NT2/D1 (cell line): ENCODE results near the gene ATG4C.

Experiments used
- DNase-seq: peaks from one replicate; pipeline ENCODE4 v3.0.0-alpha.2; 2011; ENCODE audit warnings: low read depth, low spot score
- H3K27me3 ChIP-seq: 2 replicates; pipeline ENCODE4 v1.6.0; 2011; ENCODE audit warnings: mild to moderate bottlenecking; ENCODE audit not compliant: insufficient read length, insufficient read depth
- H3K36me3 ChIP-seq: 2 replicates; pipeline ENCODE4 v1.6.1; 2011; ENCODE audit warnings: mild to moderate bottlenecking, low read length, mixed read lengths; ENCODE audit not compliant: insufficient read depth, insufficient read length
- H3K4me1 ChIP-seq: 2 replicates; pipeline ENCODE4 v1.5.1; 2011; ENCODE audit not compliant: insufficient read depth, insufficient read length
- H3K4me3 ChIP-seq: 2 replicates; pipeline ENCODE4 v1.5.1; 2011; ENCODE audit warnings: low read depth; ENCODE audit not compliant: insufficient read length
- H3K9ac ChIP-seq: 2 replicates; pipeline ENCODE4 v1.6.0; 2011; ENCODE audit warnings: low read depth; ENCODE audit not compliant: insufficient read length
- H3K9me3 ChIP-seq: 2 replicates; pipeline ENCODE4 v1.5.1; 2011; ENCODE audit warnings: mild to moderate bottlenecking, low read length; ENCODE audit not compliant: insufficient read depth
- SUZ12 ChIP-seq: IDR thresholded peaks from 2 replicates; pipeline ENCODE4 v1.6.1; 2011; ENCODE audit not compliant: insufficient read length, insufficient read depth; ENCODE audit errors: extremely low read depth
- YY1 ChIP-seq: IDR thresholded peaks from 2 replicates; pipeline ENCODE4 v1.6.1; 2011; ENCODE audit not compliant: insufficient read length, insufficient read depth
- ZNF274 ChIP-seq: IDR thresholded peaks from 2 replicates; pipeline ENCODE4 v1.6.1; 2011; ENCODE audit warnings: mild to moderate bottlenecking, low read depth, low read length

The ATG4C gene

DNA sequence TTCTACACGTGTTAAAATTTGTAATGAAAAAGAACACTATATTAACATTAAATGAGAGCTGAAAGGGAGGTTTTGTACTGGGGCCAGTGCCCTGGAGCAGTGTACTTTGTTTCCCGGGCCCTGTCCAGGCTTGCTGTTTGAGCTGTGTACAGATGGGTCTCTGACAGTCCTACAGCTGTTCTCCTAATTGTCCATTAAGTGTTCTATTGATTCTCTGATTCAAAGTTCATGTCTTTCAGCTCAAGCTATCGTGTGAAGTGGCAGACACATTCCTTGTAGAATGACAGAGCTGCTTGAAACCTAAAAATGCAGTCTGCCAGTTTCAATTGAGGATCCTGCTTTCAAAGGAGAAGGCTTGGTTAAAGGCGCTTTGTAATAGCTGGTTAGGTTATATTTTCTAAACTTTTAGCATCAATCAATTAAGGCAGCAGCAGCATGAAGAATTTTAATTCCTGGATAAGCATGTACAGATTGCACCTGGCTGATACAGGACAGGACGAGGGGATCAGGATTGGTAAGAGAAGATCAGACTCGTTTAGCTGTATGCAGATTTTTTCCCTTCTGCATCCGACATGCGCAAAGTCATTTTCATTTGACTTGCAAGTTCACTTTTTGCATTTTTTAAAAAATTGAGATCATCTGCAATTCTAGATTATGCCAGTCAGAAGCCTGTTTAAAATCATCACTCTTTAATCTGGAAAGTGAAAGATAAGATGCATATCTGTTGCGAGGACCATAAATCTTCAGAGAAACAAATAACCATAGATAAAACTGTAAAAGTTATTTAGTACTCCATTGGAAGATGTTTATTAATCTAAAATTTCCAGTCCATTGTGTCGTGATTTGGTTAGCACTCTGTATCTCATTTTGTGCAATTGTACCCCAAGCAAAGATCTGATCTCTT lies 98.5 kb downstream of the ATG4C start:
- Histone ChIP-seq H3K36me3 (no peaks in the 10 kb centered on the region), H3K9ac (no peak overlapping the region), H3K4me3 (no peak overlapping the region), H3K4me1 (no peaks in the 10 kb centered on the region), H3K27me3 (no peaks in the 10 kb centered on the region), H3K9me3 (peaks cover 17% of the 10 kb centered on the region)
- TF ChIP-seq YY1 (no peak), SUZ12 (no peak), ZNF274 (no peak)
- no peak for DNase-seq

DNA sequence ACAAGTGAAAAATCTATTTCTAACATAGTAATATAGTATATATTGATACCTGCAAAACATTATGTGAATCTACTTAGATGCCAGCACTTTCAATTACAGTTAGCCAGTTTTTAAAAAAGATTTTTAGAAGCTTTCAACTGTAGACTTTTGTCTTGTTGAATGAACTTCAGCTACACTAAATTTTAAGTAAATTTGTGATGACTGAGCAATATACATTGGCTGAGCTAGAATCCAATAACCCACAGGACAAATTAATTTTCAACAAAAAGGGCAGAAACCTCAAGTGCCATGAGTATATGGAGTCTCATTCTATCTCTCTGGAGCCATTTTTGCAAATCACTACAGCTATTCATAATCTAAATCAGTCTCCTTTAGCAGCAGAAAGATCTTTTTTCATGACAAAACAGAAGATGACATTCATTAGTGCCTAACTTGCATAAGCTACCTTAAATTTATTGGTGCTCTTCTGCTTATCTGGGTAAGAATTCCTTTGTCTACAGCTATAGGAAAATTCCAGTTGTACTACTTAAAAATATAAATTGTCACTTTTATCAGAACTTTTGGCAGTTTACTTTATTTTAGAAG lies 100.3 kb downstream of the ATG4C start:
- no peak for TF ChIP-seq ZNF274
- H3K36me3 ChIP-seq = no peaks in the 10 kb centered on the region
- no peaks in the 10 kb centered on the region for H3K27me3 ChIP-seq
- no peaks in the 10 kb centered on the region for H3K4me1 ChIP-seq
- H3K9ac ChIP-seq = no peak overlapping the region
- no peak overlapping the region for H3K4me3 ChIP-seq
- DNase-seq = no peak
- H3K9me3 ChIP-seq = peaks cover 15% of the 10 kb centered on the region

DNA sequence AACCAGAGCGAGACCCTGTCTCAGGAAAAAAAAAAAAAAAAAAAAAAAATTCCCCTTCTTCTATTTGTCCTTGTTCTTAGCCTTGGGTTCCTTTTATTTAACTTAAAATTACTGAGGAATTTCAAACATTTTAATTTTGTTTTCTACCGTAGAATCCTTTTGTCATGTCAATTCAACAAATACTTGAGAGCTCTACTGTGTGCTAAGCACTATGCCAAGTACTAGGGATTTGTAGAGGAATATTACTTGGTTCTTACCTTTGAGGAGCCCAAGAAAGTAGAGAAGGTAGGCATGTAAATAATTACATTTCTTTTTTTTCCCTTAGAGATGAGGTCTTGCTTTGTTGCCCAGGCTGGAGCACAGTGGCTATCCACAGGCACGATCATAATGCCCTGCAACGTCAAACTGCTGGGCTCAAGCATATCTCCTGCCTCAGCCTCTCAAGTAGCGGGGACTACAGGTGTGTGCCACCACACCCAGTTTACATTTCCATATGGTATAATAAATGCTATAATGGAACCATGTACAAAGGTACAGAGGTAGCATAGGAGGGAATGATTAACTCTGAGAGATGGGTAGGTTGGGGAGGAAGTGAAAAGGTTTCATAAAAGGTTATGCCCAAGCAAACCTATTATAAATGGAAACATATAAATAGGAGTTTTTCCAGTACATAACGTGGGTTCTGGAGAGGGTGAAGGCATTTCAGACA lies 104.0 kb downstream of the ATG4C start:
- H3K9me3 ChIP-seq = no peaks in the 10 kb centered on the region
- DNase-seq = no peak
- H3K4me1 ChIP-seq = no peaks in the 10 kb centered on the region
- H3K9ac ChIP-seq = no peak overlapping the region
- H3K36me3 ChIP-seq = no peaks in the 10 kb centered on the region
- TF ChIP-seq YY1 (no peak), SUZ12 (no peak), ZNF274 (no peak)
- H3K27me3 ChIP-seq = no peaks in the 10 kb centered on the region
- H3K4me3 ChIP-seq = no peak overlapping the region

DNA sequence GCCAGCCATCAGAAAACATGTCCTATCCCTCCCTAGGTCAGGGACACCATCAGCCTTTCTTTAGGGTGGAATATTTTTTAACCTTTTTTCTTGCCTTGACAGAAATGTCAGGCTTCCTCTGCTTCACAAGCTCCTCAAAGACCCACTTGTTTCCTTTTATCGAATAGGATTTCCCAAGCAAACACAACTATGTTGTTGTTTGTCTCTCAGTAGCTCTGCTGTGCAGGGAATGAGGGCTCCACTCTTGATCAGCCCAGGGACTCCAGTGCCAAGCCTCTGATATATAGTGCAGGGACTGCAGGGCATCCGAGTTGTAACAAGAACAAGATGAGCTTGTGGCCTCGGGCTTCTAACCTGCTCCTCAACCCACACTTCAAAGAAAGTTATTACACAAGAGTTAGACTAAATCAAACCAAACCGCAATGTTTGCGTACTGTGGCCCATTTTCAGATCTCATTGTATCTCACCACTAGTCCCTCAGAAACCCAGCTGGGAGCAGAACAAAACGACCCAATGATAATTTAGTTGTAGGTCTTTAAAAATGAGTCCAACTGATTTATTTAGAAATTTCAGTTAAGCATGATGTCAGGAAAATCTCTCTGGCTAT lies 108.1 kb downstream of the ATG4C start:
- no peaks in the 10 kb centered on the region for H3K9me3 ChIP-seq
- H3K9ac ChIP-seq = no peak overlapping the region
- H3K27me3 ChIP-seq = no peaks in the 10 kb centered on the region
- no peaks in the 10 kb centered on the region for H3K4me1 ChIP-seq
- TF ChIP-seq ZNF274 (no peak), SUZ12 (no peak), YY1 (no peak)
- DNase-seq = no peak
- no peaks in the 10 kb centered on the region for H3K36me3 ChIP-seq
- H3K4me3 ChIP-seq = no peak overlapping the region

DNA sequence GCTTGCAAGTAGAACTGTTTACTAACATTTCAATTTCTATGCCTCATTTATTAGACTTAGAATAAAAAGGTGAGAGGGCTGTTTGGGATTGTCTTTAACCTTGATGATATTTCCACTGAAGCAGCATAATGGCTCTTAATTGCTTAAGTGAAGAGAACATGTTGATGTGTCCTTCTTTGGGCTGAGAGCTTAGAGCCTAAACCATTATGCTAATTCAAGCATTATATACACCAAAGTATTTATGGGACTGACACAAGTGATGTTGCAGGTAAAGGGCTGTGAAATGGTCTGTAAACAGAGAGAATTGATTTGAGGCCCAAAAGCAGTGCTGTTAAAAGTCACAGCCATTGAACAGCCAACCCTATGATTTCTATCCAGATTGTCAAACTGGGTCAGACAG lies 113.9 kb downstream of the ATG4C start:
- Histone ChIP-seq H3K9me3 (no peaks in the 10 kb centered on the region), H3K9ac (no peak overlapping the region), H3K4me1 (no peaks in the 10 kb centered on the region), H3K36me3 (no peaks in the 10 kb centered on the region), H3K4me3 (no peak overlapping the region), H3K27me3 (no peaks in the 10 kb centered on the region)
- no peak for DNase-seq
- no peak for TF ChIP-seq SUZ12
- no peak for TF ChIP-seq YY1
- no peak for TF ChIP-seq ZNF274

DNA sequence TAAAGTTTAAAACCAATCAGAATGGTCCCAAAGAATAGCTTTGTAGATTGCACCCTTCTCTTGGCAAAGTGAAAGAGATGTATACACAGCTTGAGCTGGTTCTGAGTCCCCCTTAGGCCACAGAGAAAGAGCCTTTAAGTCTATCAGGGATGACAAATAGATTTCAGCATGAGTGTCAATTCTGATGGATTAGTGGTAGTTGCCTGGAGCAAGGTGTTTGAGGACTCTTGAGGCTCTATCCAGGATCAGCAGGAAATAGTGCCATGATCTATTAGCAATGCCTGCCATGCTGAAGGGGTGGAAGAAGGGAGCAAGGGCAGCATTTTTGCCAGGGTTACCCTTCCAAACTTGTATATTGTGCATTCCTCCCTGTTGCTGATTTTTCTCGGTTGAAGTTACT lies 116.6 kb downstream of the ATG4C start:
- H3K9me3 ChIP-seq = no peaks in the 10 kb centered on the region
- H3K36me3 ChIP-seq = no peaks in the 10 kb centered on the region
- no peaks in the 10 kb centered on the region for H3K4me1 ChIP-seq
- H3K4me3 ChIP-seq = no peak overlapping the region
- no peak for TF ChIP-seq YY1
- TF ChIP-seq ZNF274 = no peak
- TF ChIP-seq SUZ12 = no peak
- H3K27me3 ChIP-seq = no peaks in the 10 kb centered on the region
- DNase-seq = no peak
- no peak overlapping the region for H3K9ac ChIP-seq

DNA sequence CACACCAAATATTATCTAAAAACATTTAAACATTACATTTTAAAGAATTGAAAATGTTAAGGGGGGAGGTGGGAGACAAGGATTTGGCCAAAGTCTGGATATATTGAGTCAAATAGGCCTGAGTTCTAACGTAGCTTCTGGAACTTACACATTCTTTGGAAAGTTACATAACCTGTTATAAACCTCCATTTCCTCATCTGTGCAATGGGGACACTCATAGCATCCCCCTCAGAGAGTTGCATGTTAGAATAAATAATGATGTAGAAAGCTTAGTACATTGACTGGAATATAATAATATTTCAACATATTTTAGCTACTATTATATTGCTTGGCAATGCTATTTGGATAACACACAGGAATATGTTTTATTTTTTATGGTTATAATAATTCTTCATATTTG lies 117.7 kb downstream of the ATG4C start:
- Histone ChIP-seq H3K9ac (no peak overlapping the region), H3K9me3 (no peaks in the 10 kb centered on the region)

More for the DNA sequence above, 117.7 kb downstream of the ATG4C start:
- Histone ChIP-seq H3K27me3 (no peaks in the 10 kb centered on the region), H3K4me3 (no peak overlapping the region), H3K4me1 (no peaks in the 10 kb centered on the region), H3K36me3 (no peaks in the 10 kb centered on the region)
- TF ChIP-seq ZNF274 (no peak), SUZ12 (no peak), YY1 (no peak)
- DNase-seq = no peak
